ENCODE data around the gene RALGPS2. TPM values are rescaled to one million over a fixed set of nuclear protein-coding genes. Genes with fewer than 3 reads are reported as not detected.

RALGPS2 gene
- total RNA-seq, 2 experiments from 2014 or later: 91.6 to 102 TPM

DNA sequence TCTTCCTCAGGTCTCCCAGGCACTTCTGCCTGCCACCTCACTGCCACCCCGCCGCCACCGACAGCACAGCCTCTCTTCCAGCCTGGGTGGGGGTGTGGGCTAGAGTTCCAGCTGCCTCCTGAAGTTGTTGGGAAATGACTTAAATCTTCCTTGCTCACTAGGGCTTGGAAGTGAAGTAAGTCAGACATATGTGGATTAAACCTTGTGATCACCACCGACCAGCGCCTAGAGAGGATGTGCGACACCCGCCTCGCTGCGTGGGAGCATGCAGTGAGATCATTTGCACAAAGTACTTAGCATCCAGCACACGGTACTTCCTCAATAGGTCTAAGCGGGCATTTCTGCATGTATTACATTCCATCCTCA is 229.3 kb downstream of the RALGPS2 start:
- H3K4me1 ChIP-seq (ENCODE audit: insufficient read depth, low read length, poor library complexity, severe bottlenecking): no peaks in the 10 kb centered on the region
- H3K4me2 ChIP-seq (ENCODE audit: low read length): no peak overlapping the region
- ChIA-PET CTCF (ENCODE audit: unreplicated experiment) (no interaction called here), POLR2A (interaction anchor here (1.4 kb wide), 1 partner anchor 13 kb away, joined by 4 read pairs; no protein-coding TSS in a partner anchor)
- intact Hi-C loops (cut with micrococcal nuclease; ENCODE audit: unreplicated experiment): no loop called here
- H3K27ac ChIP-seq (ENCODE audit: low read depth, low read length, poor library complexity, severe bottlenecking): no peak overlapping the region
- H3K79me2 ChIP-seq (ENCODE audit: insufficient read depth, low read depth, low read length): no peaks in the 10 kb centered on the region
- H2AFZ ChIP-seq (ENCODE audit: low read length): no peak overlapping the region
- H3K4me3 ChIP-seq (ENCODE audit: low read depth, low read length, poor library complexity, severe bottlenecking): no peak overlapping the region
- no peak for DNase-seq (ENCODE audit: low spot score)
- no peaks in the 10 kb centered on the region for H3K9me2 ChIP-seq (ENCODE audit: insufficient read depth, low read length)
- H3K36me3 ChIP-seq (ENCODE audit: insufficient read depth, low read length): no peaks in the 10 kb centered on the region
- TF ChIP-seq EZH2phosphoT487 (IDR thresholded peaks at IDR 0.05; ENCODE audit: borderline replicate concordance, low read depth, low read length): no peak
- TF ChIP-seq, protein P1, sequence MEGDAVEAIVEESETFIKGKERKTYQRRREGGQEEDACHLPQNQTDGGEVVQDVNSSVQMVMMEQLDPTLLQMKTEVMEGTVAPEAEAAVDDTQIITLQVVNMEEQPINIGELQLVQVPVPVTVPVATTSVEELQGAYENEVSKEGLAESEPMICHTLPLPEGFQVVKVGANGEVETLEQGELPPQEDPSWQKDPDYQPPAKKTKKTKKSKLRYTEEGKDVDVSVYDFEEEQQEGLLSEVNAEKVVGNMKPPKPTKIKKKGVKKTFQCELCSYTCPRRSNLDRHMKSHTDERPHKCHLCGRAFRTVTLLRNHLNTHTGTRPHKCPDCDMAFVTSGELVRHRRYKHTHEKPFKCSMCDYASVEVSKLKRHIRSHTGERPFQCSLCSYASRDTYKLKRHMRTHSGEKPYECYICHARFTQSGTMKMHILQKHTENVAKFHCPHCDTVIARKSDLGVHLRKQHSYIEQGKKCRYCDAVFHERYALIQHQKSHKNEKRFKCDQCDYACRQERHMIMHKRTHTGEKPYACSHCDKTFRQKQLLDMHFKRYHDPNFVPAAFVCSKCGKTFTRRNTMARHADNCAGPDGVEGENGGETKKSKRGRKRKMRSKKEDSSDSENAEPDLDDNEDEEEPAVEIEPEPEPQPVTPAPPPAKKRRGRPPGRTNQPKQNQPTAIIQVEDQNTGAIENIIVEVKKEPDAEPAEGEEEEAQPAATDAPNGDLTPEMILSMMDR (conservative IDR thresholded peaks at IDR 0.05; ENCODE audit: low read length): no peak
- no peaks in the 10 kb centered on the region for H3K9me3 ChIP-seq (ENCODE audit: low read length)
- no TSS peak for BruUV-seq (replicated peaks)
- H4K20me1 ChIP-seq (ENCODE audit: insufficient read depth, low read length): no peaks in the 10 kb centered on the region

DNA sequence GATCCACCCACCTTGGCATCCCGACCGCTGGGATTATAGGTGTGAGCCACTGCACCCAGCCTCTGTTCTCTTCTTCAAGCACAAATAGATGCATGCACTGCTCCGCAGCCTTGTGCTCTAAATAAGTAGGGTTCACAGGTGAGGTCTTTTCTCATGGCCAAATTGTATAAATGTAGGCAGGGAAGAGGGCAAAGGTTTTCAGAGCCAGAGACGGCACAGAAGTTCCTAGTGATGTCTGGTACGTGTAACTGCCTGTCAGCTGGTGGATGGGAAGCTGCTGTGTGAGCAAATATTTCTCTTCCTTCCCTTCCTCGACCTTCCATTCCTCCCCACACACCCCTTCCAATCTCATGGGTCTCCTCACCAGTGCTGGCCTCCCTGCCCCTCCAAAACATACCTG is 229.9 kb downstream of the RALGPS2 start:
- CTCF ChIA-PET (ENCODE audit: unreplicated experiment): no interaction called here
- H3K4me2 ChIP-seq (ENCODE audit: low read length): no peak overlapping the region
- no peak for DNase-seq (ENCODE audit: low spot score)
- H3K4me1 ChIP-seq (ENCODE audit: insufficient read depth, low read length, poor library complexity, severe bottlenecking): no peaks in the 10 kb centered on the region
- no peak overlapping the region for H3K27ac ChIP-seq (ENCODE audit: low read depth, low read length, poor library complexity, severe bottlenecking)
- no peaks in the 10 kb centered on the region for H3K9me3 ChIP-seq (ENCODE audit: low read length)
- no peaks in the 10 kb centered on the region for H3K9me2 ChIP-seq (ENCODE audit: insufficient read depth, low read length)
- H2AFZ ChIP-seq (ENCODE audit: low read length): no peak overlapping the region
- no peak overlapping the region for H3K4me3 ChIP-seq (ENCODE audit: low read depth, low read length, poor library complexity, severe bottlenecking)
- POLR2A ChIA-PET: interaction anchor here (1.4 kb wide), 1 partner anchor 14 kb away, joined by 4 read pairs; no protein-coding TSS in a partner anchor
- no TSS peak for BruUV-seq (replicated peaks)
- no peaks in the 10 kb centered on the region for H3K79me2 ChIP-seq (ENCODE audit: insufficient read depth, low read depth, low read length)
- TF ChIP-seq, protein P1 (conservative IDR thresholded peaks at IDR 0.05; ENCODE audit: low read length): no peak
- TF ChIP-seq EZH2phosphoT487 (IDR thresholded peaks at IDR 0.05; ENCODE audit: borderline replicate concordance, low read depth, low read length): no peak
- no peaks in the 10 kb centered on the region for H4K20me1 ChIP-seq (ENCODE audit: insufficient read depth, low read length)
- intact Hi-C loops (cut with micrococcal nuclease; ENCODE audit: unreplicated experiment): no loop called here
- no peaks in the 10 kb centered on the region for H3K36me3 ChIP-seq (ENCODE audit: insufficient read depth, low read length)

DNA sequence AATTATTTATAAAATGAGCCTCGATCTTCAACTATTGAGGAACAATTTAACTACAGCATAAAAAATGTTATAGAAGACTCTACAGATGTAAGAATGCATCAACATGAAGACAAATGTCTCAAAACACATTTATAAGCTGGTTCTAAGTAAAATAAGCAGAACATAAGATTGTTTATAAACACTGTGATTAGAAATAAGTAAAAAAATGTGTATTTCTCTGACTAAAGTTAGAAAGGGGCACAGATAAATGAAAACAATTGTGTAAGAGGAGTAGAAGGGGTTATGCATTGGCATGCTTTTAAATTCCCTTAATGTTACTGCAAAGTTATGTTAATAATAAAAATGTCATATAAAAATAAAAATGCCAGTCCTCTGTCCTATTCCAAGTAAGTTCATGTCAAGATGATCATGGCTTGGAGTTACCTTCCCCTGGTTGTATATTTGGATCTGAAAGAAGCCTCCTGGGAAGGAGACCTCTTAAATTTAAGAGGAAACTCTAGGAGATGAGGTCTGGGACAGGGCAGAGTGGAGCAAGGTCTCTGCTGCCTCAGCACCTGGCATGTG is 230.4 kb downstream of the RALGPS2 start:
- DNase-seq (ENCODE audit: low spot score): no peak
- Histone ChIP-seq H2AFZ (ENCODE audit: low read length) (no peak overlapping the region), H3K9me3 (ENCODE audit: low read length) (no peaks in the 10 kb centered on the region), H3K4me3 (ENCODE audit: low read depth, low read length, poor library complexity, severe bottlenecking) (no peak overlapping the region), H3K9me2 (ENCODE audit: insufficient read depth, low read length) (no peaks in the 10 kb centered on the region), H4K20me1 (ENCODE audit: insufficient read depth, low read length) (no peaks in the 10 kb centered on the region), H3K27ac (ENCODE audit: low read depth, low read length, poor library complexity, severe bottlenecking) (no peak overlapping the region), H3K36me3 (ENCODE audit: insufficient read depth, low read length) (no peaks in the 10 kb centered on the region), H3K79me2 (ENCODE audit: insufficient read depth, low read depth, low read length) (no peaks in the 10 kb centered on the region), H3K4me1 (ENCODE audit: insufficient read depth, low read length, poor library complexity, severe bottlenecking) (no peaks in the 10 kb centered on the region), H3K4me2 (ENCODE audit: low read length) (no peak overlapping the region)
- intact Hi-C loops (cut with micrococcal nuclease; ENCODE audit: unreplicated experiment): no loop called here
- TF ChIP-seq, protein P1 (conservative IDR thresholded peaks at IDR 0.05; ENCODE audit: low read length): no peak
- no peak for TF ChIP-seq EZH2phosphoT487 (IDR thresholded peaks at IDR 0.05; ENCODE audit: borderline replicate concordance, low read depth, low read length)
- ChIA-PET POLR2A (interaction anchor here (1.4 kb wide), 1 partner anchor 14 kb away, joined by 4 read pairs; no protein-coding TSS in a partner anchor), CTCF (ENCODE audit: unreplicated experiment) (interaction anchor here (0.6 kb wide), 1 partner anchor 79 kb away, joined by 3 read pairs; no protein-coding TSS in a partner anchor)
- BruUV-seq (replicated peaks): no TSS peak
